ENCODE results near the gene EXD2.

- TF ChIP-seq CTCF (IDR thresholded peaks at IDR 0.05; ENCODE audit: insufficient read depth, low read length), result no peak
- TF ChIP-seq GABPA (IDR thresholded peaks at IDR 0.05; ENCODE audit: low read depth), result no peak
- TF ChIP-seq, protein P1, sequence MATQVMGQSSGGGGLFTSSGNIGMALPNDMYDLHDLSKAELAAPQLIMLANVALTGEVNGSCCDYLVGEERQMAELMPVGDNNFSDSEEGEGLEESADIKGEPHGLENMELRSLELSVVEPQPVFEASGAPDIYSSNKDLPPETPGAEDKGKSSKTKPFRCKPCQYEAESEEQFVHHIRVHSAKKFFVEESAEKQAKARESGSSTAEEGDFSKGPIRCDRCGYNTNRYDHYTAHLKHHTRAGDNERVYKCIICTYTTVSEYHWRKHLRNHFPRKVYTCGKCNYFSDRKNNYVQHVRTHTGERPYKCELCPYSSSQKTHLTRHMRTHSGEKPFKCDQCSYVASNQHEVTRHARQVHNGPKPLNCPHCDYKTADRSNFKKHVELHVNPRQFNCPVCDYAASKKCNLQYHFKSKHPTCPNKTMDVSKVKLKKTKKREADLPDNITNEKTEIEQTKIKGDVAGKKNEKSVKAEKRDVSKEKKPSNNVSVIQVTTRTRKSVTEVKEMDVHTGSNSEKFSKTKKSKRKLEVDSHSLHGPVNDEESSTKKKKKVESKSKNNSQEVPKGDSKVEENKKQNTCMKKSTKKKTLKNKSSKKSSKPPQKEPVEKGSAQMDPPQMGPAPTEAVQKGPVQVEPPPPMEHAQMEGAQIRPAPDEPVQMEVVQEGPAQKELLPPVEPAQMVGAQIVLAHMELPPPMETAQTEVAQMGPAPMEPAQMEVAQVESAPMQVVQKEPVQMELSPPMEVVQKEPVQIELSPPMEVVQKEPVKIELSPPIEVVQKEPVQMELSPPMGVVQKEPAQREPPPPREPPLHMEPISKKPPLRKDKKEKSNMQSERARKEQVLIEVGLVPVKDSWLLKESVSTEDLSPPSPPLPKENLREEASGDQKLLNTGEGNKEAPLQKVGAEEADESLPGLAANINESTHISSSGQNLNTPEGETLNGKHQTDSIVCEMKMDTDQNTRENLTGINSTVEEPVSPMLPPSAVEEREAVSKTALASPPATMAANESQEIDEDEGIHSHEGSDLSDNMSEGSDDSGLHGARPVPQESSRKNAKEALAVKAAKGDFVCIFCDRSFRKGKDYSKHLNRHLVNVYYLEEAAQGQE (IDR thresholded peaks at IDR 0.05; ENCODE audit: insufficient replicate concordance, low read depth), result no peak
- TF ChIP-seq POLR2AphosphoS5 (IDR thresholded peaks at IDR 0.05; ENCODE audit: low read depth), result no peak
These were observed 68.4 kb downstream of the EXD2 start, which contains the start of gene GALNT16 for GRCh38 chr14:69259527-69260189.
